SU-DHL-6 (cell line): ENCODE measurements around the gene ERMAP.

ENCODE experiments used
- CTCF ChIP-seq: fragments of 200-600 bp; sonication (generic); IDR thresholded peaks from one replicate; pipeline ENCODE4 v1.5.1; 2017; ENCODE audit warnings: antibody characterized with exemption, mild to moderate bottlenecking, low read length, moderate library complexity; ENCODE audit not compliant: insufficient read depth, poor library complexity, severe bottlenecking
- EZH2phosphoT487 ChIP-seq: fragments of 200-600 bp; sonication (generic), shearing (Covaris generic); conservative IDR thresholded peaks from 2 replicates; pipeline ENCODE4 v1.6.1; 2018; ENCODE audit warnings: mild to moderate bottlenecking, antibody characterized with exemption, low read length, moderate library complexity, mixed read lengths

- no peak for TF ChIP-seq CTCF
- no peak for TF ChIP-seq EZH2phosphoT487
Measured at GRCh38 chr1:42887366-42887765, 70.4 kb downstream of the ERMAP start.
